ENCODE data around the gene PPP1R3F. TPM values are rescaled to one million over a fixed set of nuclear protein-coding genes. Genes with fewer than 3 reads are reported as not detected.

Gene PPP1R3F
- polyA plus RNA-seq, 6 donors from 2014 or later = 1.3 to 10.5 (median 2.4) TPM

GRCh38 chrX:49268702-49269009 lies 937 bp upstream of the PPP1R3F start:
- ATAC-seq (ENCODE audit: low read depth in 2 of 2) = no peak
- peak overlapping the region; percentile 74 to 99 (median 98) for H3K4me3 Mint-ChIP-seq
- peaks cover 0 to 5% (median 1%) of the 10 kb centered on the region in 7 donors for H3K9me3 Mint-ChIP-seq
- H3K27me3 Mint-ChIP-seq = no peaks in the 10 kb centered on the region
- H3K4me1 Mint-ChIP-seq = peaks cover 16 to 37% (median 36%) of the 10 kb centered on the region in 3 donors
- DNase-seq = no peak
- H3K27ac Mint-ChIP-seq = peak overlapping the region; percentile 97 to 100 (median 98)
- H3K36me3 Mint-ChIP-seq = no peaks in the 10 kb centered on the region

- Mint-ChIP-seq H3K4me1 (peaks cover 16 to 40% (median 37%) of the 10 kb centered on the region in 3 donors), H3K9me3 (peaks cover 0 to 5% (median 0%) of the 10 kb centered on the region in 7 donors), H3K27ac (peak overlapping the region; percentile 97 to 100 (median 98)), H3K4me3 (peak overlapping the region; percentile 74 to 99 (median 98)), H3K36me3 (no peaks in the 10 kb centered on the region), H3K27me3 (no peaks in the 10 kb centered on the region)
- ATAC-seq (ENCODE audit: low read depth in 2 of 2) = peak; percentile 80 to 81
- peak; percentile 93 for DNase-seq
These were observed 405 bp upstream of the PPP1R3F start for GRCh38 chrX:49269010-49269766.

GRCh38 chrX:49270249-49270921 lies 792 bp downstream of the PPP1R3F start:
- DNase-seq (no peak), ATAC-seq (ENCODE audit: low read depth in 2 of 2) (no peak)
- Mint-ChIP-seq H3K9me3 (peaks cover 0 to 5% (median 0%) of the 10 kb centered on the region in 7 donors), H3K27ac (peak overlapping the region in 2 of 6 donors; percentile 87 to 97), H3K4me1 (peaks cover 26 to 52% (median 48%) of the 10 kb centered on the region in 3 donors), H3K27me3 (peaks cover 0 to 5% (median 0%) of the 10 kb centered on the region in 3 donors), H3K4me3 (peak overlapping the region; percentile 68 to 96 (median 75)), H3K36me3 (no peaks in the 10 kb centered on the region)

DNA sequence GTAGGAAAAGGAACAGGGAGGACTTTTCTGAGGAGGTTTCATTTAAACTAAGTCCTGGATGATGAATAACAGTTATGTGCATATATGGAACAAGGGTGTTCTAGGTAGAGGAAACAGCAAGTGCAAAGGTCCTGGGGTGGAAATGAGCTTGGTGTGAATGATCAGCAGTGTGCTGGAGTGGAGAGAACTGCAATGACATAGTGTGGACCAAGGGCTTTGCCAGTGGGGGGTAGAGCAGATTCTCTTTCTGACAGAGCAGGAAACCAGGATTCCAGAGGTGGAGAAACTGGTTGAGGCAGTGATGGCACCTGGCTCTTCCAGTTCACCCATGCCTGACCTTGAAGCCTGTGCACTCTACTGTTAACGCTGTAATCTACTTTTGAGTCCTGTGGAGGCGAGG lies 1.7 kb downstream of the PPP1R3F start:
- Mint-ChIP-seq H3K36me3 (no peaks in the 10 kb centered on the region), H3K9me3 (peaks cover 0 to 5% (median 0%) of the 10 kb centered on the region in 7 donors), H3K27me3 (peaks cover 0 to 8% (median 0%) of the 10 kb centered on the region in 3 donors), H3K4me1 (peaks cover 31 to 58% (median 53%) of the 10 kb centered on the region in 3 donors), H3K27ac (peak overlapping the region in 5 of 6 donors; percentile 64 to 87 (median 73)), H3K4me3 (peak overlapping the region in 7 of 8 donors; percentile 20 to 85 (median 74))
- no peak for DNase-seq
- ATAC-seq (ENCODE audit: low read depth in 2 of 2) = no peak

- Mint-ChIP-seq H3K27ac (peak overlapping the region in 2 of 6 donors; percentile 54 to 64), H3K36me3 (no peaks in the 10 kb centered on the region), H3K27me3 (peaks cover 0 to 8% (median 0%) of the 10 kb centered on the region in 3 donors)
These were observed 2.8 kb downstream of the PPP1R3F start for GRCh38 chrX:49272421-49272820.

GRCh38 chrX:49273181-49273727 lies 3.7 kb downstream of the PPP1R3F start:
- H3K27ac Mint-ChIP-seq = peak overlapping the region in 1 of 6 donors; percentile 0
- peaks cover 31 to 59% (median 49%) of the 10 kb centered on the region in 3 donors for H3K4me1 Mint-ChIP-seq
- peak overlapping the region in 4 of 8 donors; percentile 4 to 83 (median 42) for H3K4me3 Mint-ChIP-seq
- ATAC-seq (ENCODE audit: low read depth in 2 of 2) (no peak), DNase-seq (no peak)
- H3K36me3 Mint-ChIP-seq = no peaks in the 10 kb centered on the region
- H3K27me3 Mint-ChIP-seq = peaks cover 0 to 8% (median 0%) of the 10 kb centered on the region in 3 donors
- peaks cover 0 to 5% (median 0%) of the 10 kb centered on the region in 7 donors for H3K9me3 Mint-ChIP-seq

More at GRCh38 chrX:49272421-49272820, 2.8 kb downstream of the PPP1R3F start:
- Mint-ChIP-seq H3K9me3 (peaks cover 0 to 5% (median 0%) of the 10 kb centered on the region in 7 donors), H3K4me1 (peaks cover 31 to 59% (median 53%) of the 10 kb centered on the region in 3 donors), H3K4me3 (peak overlapping the region in 4 of 8 donors; percentile 39 to 83 (median 58))
- ATAC-seq (ENCODE audit: low read depth in 2 of 2) (no peak), DNase-seq (no peak)

- Mint-ChIP-seq H3K36me3 (no peaks in the 10 kb centered on the region), H3K4me3 (no peak overlapping the region), H3K27me3 (peaks cover 0 to 8% (median 0%) of the 10 kb centered on the region in 3 donors), H3K9me3 (peaks cover 0 to 2% (median 0%) of the 10 kb centered on the region in 7 donors), H3K27ac (no peak overlapping the region), H3K4me1 (peaks cover 22 to 48% (median 36%) of the 10 kb centered on the region in 3 donors)
- DNase-seq (no peak), ATAC-seq (ENCODE audit: low read depth in 2 of 2) (no peak)
These were observed 6.6 kb downstream of the PPP1R3F start for GRCh38 chrX:49276207-49276606.

DNA sequence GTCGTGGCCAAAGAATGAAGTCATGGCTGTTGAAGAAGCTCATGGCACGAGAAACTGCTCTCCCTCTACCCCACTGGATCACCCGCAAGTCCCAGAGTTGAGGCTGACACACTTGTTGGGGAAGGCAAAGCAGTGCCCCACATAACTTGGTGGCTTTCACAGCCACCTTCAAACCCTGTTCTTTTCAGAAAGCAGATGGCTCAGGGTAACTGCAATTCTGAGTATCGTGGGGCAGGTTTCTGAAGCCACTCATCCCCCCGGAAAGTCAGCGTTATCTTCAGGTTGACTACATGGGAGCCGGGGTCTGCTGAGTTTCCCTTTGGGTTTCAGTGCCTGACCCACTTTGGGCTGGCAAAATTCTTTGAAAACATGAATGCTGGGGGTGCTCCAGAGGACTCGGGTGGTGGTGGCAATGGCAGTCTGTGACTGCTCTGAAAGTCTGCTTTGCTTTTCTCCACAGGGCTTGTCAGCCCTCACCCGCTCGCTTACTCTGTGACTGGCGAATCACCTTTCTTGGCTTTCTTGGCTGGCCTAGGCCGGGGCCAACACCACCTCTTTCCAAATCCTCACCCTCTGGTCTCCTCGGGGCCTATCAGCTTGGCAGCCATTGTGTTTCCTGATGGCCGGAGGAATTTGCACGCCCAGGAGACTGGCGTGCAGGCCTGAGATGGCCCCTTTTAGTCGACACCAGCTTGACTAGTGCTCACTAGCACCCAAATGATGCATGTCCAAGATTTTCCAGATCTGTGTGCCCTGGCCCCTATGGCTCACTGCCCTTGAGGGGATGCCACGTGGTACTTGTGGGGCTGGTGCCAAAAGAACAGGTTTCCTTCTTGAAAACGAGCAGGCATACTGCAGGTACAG lies 7.3 kb downstream of the PPP1R3F start:
- Mint-ChIP-seq H3K27me3 (peaks cover 0 to 9% (median 0%) of the 10 kb centered on the region in 3 donors), H3K36me3 (no peaks in the 10 kb centered on the region), H3K4me1 (peaks cover 21 to 42% (median 30%) of the 10 kb centered on the region in 3 donors), H3K4me3 (no peak overlapping the region), H3K27ac (peak overlapping the region in 1 of 6 donors; percentile 24), H3K9me3 (peaks cover 0 to 1% (median 0%) of the 10 kb centered on the region in 7 donors)
- ATAC-seq (ENCODE audit: low read depth in 2 of 2) = no peak
- DNase-seq = no peak

GRCh38 chrX:49277535-49277830 lies 7.9 kb downstream of the PPP1R3F start:
- H3K9me3 Mint-ChIP-seq = peaks cover 0 to 1% (median 0%) of the 10 kb centered on the region in 7 donors
- no peaks in the 10 kb centered on the region for H3K36me3 Mint-ChIP-seq
- peaks cover 0 to 14% (median 0%) of the 10 kb centered on the region in 3 donors for H3K27me3 Mint-ChIP-seq
- H3K27ac Mint-ChIP-seq = peak overlapping the region in 1 of 6 donors; percentile 24
- no peak for ATAC-seq (ENCODE audit: low read depth in 2 of 2)
- H3K4me1 Mint-ChIP-seq = peaks cover 25 to 36% (median 28%) of the 10 kb centered on the region in 3 donors
- no peak overlapping the region for H3K4me3 Mint-ChIP-seq
- DNase-seq = no peak

GRCh38 chrX:49278081-49278480 lies 8.5 kb downstream of the PPP1R3F start:
- H3K9me3 Mint-ChIP-seq = peaks cover 0 to 1% (median 0%) of the 10 kb centered on the region in 7 donors
- no peaks in the 10 kb centered on the region for H3K36me3 Mint-ChIP-seq
- no peak overlapping the region for H3K4me3 Mint-ChIP-seq
- peak overlapping the region in 1 of 6 donors; percentile 76 for H3K27ac Mint-ChIP-seq
- DNase-seq (no peak), ATAC-seq (ENCODE audit: low read depth in 2 of 2) (no peak)
- peaks cover 0 to 18% (median 0%) of the 10 kb centered on the region in 3 donors for H3K27me3 Mint-ChIP-seq
- H3K4me1 Mint-ChIP-seq = peaks cover 22 to 32% (median 25%) of the 10 kb centered on the region in 3 donors

DNA sequence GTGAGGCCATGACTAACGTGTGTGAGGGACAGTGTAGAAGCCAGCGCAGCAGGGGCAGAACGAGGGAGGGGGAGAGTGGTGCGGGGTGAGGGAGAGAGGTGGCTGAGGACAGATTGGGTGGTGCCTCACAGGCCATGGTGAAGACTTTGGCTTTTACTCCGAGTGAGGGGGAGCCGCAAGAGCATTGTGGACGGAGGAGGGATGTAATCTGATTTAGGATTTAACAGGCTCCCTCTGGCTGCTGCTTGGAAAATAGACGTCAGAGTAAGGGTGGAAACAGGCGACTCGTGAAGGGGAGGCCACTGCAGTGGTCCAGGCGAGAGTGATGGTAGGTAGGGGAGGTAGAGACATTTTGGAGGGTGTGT lies 13.0 kb downstream of the PPP1R3F start:
- Mint-ChIP-seq H3K27me3 (peaks cover 0 to 10% (median 0%) of the 10 kb centered on the region in 3 donors), H3K4me3 (no peak overlapping the region), H3K4me1 (peaks cover 0 to 10% (median under 1%) of the 10 kb centered on the region in 3 donors), H3K36me3 (no peaks in the 10 kb centered on the region), H3K9me3 (peaks cover 0 to 1% (median 0%) of the 10 kb centered on the region in 7 donors), H3K27ac (no peak overlapping the region)
- DNase-seq = no peak
- no peak for ATAC-seq (ENCODE audit: low read depth in 2 of 2)

- H3K4me3 Mint-ChIP-seq = no peak overlapping the region
- H3K4me1 Mint-ChIP-seq = peaks cover 0 to 11% (median 0%) of the 10 kb centered on the region in 3 donors
- DNase-seq (no peak), ATAC-seq (ENCODE audit: low read depth in 2 of 2) (no peak)
- peaks cover 0 to 1% (median 0%) of the 10 kb centered on the region in 7 donors for H3K9me3 Mint-ChIP-seq
- no peaks in the 10 kb centered on the region for H3K36me3 Mint-ChIP-seq
- peak overlapping the region in 1 of 6 donors; percentile 37 for H3K27ac Mint-ChIP-seq
- peaks cover 0 to 12% (median 0%) of the 10 kb centered on the region in 3 donors for H3K27me3 Mint-ChIP-seq
These were observed 14.6 kb downstream of the PPP1R3F start for GRCh38 chrX:49284212-49284611.
